GM21528 (cell line): Measurements from ENCODE around the gene CLEC4D.
"Not testable (repeated sequence)": the region's sequence is repeated elsewhere in the genome, so short reads cannot be mapped to it uniquely, and the experiment has no call there.

Experiments
- ATAC-seq: cut with Tn5 transposase; IDR thresholded peaks from one replicate; pipeline ENCODE4 v1.9.1; 2021; ENCODE audit warnings: mild to moderate bottlenecking, moderate library complexity; ENCODE audit not compliant: unreplicated experiment, low FRiP score

The CLEC4D gene

DNA sequence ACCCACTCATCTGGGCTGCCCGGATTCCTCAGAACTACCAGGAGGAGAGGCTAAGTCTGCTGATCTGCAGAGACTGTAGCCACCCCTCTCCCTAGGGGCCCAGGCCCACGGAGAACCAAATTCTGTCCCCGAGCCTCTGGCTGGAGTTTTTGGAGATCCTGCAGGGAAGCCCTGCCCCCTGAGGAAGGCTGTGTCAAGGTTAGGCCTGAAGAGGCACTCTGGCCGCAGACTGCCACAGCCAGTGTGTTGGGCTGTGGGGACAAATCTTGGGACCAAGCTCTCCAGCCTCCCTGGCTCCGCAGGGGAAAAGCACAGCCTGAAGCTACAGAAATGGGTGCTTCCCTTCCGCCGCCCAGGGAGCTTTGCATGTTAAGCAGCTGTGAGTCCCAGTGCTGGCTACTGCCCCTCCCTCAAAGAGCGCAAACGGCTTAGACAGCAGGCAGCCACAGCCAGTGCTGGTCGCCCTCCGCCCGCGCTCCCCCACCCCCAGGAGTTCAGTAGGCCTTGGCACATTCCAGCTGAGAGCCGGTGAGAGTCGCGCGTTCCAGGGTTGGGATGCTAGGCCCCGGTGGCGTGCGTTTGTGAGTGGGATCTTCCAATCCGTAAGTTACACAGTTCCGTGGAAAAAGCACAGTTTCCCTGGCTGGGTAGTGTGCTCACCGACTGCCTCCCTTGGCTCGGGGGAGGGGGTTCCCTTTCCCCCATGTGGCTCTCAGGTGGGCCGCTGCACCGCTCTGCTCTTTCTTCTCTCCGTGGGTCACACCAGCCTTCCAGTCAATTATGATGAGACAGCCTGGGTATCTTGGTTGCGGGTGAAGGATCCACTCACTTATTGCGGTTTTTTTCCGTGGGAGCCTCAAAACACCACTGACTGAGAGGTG lies 14.2 kb downstream of the CLEC4D start:
- ATAC-seq, result no peak

DNA sequence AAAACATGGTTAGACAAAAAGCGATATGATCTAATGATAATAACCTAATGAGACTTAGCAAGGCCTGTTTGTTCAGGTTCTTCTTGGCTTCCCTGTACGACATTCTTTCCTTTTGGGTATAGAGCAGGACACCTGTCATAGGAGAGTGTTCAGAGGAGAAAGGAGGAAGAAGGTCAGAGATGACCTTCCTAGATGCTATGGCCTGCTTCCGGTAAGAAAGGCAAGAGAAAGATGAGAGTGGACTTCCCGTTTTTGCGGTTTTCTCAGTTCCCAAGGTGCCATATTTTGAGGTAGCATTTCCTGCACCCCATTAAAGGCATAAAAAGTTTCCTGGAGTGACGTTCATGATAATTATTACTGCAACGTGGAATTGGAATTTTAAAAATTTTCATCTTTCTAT lies 18.7 kb downstream of the CLEC4D start:
- ATAC-seq, result no peak

DNA sequence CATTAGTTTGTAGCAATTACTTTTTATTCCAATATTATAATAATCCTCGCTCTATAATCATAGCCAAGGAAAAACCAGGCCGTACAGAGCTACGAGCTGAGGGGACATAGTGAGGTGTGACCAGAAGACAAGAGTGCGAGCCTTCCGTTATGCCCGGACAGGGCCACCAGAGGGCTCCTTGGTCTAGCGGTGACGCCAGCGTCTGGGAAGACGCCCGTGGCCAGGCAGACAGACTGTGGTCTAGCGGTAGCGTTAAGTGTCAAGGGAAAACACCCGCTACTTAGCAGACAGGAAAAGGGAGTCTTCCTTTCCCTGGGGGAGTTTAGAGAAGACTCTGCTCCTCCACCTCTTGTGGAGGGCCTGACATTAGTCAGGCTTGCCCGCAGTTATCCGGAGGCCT lies 24.5 kb downstream of the CLEC4D start:
- ATAC-seq, result not testable (repeated sequence)

- ATAC-seq, result not testable (repeated sequence)
Measured at GRCh38 chr12:8540831-8541230, 27.5 kb downstream of the CLEC4D start, which contains the start of gene CLEC4E. Gene CLEC4E, minus strand, starts transcription at chr12:8540905. Its CDS starts 108 bp downstream, at chr12:8540797.

- ATAC-seq, result no peak
Measured at GRCh38 chr12:8541562-8541961, 28.3 kb downstream of the CLEC4D start.

DNA sequence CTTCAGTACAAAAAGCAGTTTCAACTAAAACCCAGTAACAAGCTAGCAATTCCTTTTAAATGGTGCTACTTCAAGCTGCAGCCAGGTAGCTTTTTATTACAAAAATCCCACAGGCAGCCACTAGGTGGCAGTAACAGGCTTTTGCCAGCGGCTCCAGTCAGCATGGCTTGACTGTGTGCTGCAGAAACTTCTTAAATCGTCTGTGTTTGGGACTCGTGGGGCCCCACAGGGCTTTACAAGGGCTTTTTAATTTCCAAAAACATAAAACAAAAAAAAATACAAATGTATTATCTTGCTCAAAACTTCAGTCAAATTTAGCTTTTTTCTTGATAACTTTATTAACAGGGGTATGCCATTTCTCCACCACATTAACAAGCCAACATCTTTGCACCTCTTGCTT lies 31.0 kb downstream of the CLEC4D start:
- ATAC-seq, result no peak

GRCh38 chr12:8546591-8546990 lies 33.3 kb downstream of the CLEC4D start:
- no peak for ATAC-seq

GRCh38 chr12:8547645-8548044 lies 34.3 kb downstream of the CLEC4D start:
- no peak for ATAC-seq

DNA sequence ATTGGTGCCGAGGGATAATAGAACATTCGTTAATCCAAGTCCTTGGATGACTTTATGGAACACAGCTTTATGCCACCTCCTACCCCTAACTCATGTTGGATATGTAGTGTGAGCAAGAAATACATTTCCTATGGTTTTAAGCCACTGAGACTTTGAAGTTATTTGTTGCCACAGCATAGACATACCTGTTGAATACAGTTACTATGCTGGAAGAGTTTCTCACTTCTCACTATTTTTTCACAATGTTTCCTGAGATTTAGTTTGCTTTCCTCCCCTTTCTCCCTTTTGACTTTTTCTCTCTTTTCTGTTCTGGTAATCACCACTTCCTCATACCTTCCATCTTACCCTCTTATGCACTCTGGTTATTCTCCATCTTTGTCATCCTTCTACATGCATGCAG lies 34.9 kb downstream of the CLEC4D start:
- ATAC-seq, result no peak

- ATAC-seq, result no peak
Measured at GRCh38 chr12:8549381-8549780, 36.1 kb downstream of the CLEC4D start.

GRCh38 chr12:8553088-8553627 lies 39.9 kb downstream of the CLEC4D start:
- no peak for ATAC-seq

DNA sequence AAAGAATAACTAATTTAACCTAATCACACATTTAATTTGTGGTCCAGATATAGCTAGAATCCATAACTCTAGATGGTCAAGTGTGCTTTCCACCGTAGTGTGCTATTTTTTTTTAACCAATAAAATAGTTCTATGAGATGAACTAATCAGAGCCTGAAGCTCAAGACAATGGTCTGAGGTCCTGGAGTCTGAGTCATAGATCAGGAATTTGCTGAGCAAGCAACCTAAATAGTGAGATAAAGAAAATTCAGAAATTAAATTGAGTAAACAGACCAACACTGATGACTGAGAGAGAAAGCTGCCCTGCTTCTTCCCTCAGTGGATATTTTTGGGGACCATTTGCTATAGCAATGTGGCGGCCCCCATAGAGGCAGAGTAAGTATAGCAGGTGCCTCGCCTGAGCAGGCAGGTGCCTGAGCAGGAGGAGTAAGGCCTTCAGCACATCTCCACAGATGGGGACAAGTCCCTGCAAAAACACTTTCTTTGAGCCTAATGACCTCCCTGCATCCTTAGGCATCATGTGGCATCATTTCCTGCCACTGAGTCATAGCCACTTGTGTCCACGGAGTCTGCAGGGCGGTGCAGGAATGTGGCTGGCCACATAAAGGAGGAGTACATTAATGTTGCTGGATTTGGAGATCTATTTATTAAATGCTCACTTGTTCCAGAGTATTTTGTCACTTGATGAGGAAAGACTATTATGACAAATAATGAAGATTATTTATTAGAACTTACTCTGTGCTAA lies 41.3 kb downstream of the CLEC4D start:
- ATAC-seq, result no peak

- ATAC-seq, result no peak
Measured at GRCh38 chr12:8556531-8557097, 43.3 kb downstream of the CLEC4D start.

- no peak for ATAC-seq
Measured at GRCh38 chr12:8559676-8560075, 46.4 kb downstream of the CLEC4D start.

DNA sequence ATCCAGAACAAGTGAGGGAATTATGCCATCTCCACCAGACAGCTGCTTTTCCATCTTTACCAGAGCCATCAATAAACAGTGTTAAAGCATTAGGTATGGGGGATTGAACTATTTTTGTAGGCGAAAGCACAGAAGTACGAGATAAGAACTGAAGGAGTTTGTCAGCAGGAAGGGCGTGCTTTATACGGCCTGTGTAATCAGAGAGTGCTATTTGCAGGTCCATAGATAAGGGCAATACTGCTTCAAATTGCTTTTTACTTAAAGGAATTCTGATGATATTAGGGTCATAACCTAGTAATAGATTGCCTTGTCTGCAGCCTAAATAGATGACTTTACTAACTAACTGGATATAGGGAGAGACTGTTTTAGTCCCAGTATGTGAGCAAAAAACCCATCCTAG lies 47.7 kb downstream of the CLEC4D start:
- no peak for ATAC-seq

DNA sequence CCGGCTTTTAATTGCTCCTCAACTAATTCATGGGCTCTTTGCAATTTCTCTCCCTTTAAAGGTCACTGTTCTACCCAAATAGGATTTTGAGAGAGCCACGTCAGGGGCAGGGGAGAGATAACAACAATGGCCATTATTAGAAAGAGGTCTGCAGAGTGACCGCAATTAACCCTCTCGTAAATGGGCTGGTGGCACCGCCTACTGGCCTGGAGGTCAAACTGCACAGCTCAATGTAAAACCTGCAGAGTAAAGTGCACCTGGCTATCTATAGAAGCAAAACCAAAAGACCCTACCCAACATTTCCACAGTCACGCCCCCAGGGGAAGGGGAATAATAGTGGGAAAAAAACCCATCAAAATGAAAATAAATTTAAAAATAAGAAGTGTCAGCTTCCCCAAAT lies 49.0 kb downstream of the CLEC4D start:
- no peak for ATAC-seq

GRCh38 chr12:8563356-8563755 lies 50.1 kb downstream of the CLEC4D start:
- no peak for ATAC-seq

GRCh38 chr12:8564656-8565055 lies 51.4 kb downstream of the CLEC4D start:
- no peak for ATAC-seq

- not testable (repeated sequence) for ATAC-seq
Measured at GRCh38 chr12:8566052-8566451, 52.7 kb downstream of the CLEC4D start.

- no peak for ATAC-seq
Measured at GRCh38 chr12:8566525-8566924, 53.2 kb downstream of the CLEC4D start.
